ENCODE measurements around the gene TMEM200C. TPM values are rescaled to one million over a fixed set of nuclear protein-coding genes. Genes with fewer than 3 reads are reported as not detected.

Gene TMEM200C
- total RNA-seq, result 0.24 TPM
- long read RNA-seq, result 0 reads

DNA sequence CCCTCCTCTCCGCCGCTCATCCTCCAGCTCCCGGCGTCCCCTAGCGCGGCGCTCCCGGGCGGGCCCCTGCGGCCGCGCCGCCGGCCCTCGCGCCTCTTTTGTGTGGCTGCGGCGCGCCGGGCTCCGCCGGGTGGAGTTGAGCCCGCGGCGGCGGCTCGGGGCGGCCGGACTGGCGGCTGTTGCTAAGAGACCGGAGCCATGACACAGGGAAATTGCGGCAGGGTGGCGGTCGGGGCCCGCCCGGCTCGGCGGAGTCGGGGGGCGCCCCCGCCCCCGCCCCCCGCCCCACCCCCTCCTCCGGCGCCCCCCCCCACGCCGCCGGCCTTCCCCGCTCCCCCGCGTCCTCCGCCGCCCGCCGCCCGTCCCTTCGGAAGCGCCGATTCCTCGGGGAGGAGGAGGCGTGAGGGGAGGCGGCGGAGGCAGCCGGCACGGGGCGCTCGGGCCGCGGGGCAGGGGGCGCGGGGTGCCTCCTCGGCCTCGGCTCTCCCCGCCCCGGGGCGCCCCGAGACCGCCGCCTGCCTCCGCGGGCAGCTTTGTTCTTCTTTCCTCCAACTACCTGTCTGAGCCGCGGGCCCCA lies at the start of gene TMEM200C:
TSS of gene TMEM200C (minus strand) at position 224 of the 577 bp plus-strand sequence. CDS start 3,459 bp downstream, outside the sequence.
- no peak for ATAC-seq (ENCODE audit: poor library complexity)
- DNase-seq, result no peak
- intact Hi-C loops (cut with DNase I), result no loop called here

DNA sequence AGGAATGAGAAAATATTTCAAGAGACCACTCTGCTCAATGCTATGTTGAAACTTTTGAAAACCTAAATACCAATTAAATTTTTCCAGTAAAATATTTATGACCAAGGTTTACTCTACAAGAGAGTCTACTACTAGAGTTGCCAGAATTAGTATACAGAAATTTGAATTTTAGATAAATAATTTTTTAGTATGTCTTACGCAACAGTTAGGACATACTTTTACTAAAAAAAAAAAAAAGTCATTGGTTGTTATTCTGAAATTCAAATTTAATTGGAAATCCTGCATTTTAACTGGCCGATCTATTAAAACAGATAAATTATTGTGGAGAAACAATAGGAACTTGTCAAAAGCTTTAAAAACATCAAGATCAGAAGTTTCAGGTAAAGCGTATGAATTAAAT lies 49.1 kb upstream of the TMEM200C start:
- ATAC-seq (ENCODE audit: poor library complexity) (no peak), DNase-seq (no peak)
- intact Hi-C loops (cut with DNase I), result no loop called here

DNA sequence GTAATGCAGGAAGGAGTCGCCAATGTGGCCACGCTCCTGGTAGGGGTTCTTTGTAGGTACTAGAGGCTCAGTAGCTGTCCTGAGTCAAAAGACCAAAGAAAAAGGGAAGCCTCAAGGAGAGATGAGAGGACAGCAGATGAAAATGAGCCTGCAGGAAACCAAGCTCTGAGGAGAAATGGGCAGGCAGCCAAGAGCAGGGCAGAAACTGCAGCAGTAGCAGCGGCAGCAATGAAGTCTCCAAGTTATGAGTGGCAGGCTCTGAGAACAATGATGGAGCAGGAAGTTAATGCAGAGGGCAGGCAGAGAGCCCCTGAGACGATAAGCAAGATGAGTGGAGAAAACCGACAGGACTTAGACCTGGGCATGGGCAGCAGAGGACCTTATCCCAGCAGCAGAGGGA lies 48.2 kb upstream of the TMEM200C start:
- intact Hi-C loops (cut with DNase I), result no loop called here
- no peak for DNase-seq
- no peak for ATAC-seq (ENCODE audit: poor library complexity)

DNA sequence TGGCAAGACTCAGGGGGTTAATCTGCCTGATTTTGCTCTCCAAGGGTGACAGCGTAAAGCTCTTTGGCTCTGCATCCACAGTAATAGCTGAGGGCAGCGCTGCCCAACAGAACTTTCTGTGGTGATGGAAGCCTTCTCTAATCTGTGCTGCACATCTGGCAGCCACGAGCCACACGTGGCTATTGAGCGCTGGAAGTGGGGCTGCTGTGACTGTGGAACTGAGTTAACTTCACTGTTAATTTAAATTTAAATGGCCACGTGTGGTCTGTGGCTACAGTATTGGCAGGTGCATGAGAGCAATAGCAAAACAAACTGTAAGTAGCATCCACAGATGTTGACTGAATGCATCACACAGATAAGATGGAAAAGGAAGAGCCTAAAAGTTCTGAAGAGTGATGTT lies 47.3 kb upstream of the TMEM200C start:
- ATAC-seq (ENCODE audit: poor library complexity) (no peak), DNase-seq (no peak)
- intact Hi-C loops (cut with DNase I), result no loop called here

DNA sequence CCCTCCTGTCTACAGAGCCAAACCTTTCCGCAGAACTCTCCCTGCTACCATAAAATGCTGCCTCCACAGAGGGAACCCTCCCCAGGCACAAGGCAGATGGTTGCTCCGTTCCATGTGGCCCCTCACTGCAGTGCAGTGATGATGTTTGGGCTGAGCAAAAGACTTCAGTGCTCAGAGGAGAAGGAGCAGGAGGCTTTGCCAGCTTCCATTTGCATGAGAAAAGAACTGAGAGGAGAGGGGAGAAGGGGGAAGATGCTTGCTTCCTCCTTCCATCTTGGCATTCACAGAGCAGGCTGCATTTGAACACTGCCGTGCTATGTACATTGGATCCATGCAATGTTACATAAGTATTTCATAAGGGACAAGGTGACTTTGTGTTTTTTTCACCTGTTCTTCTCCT lies 46.6 kb upstream of the TMEM200C start:
- intact Hi-C loops (cut with DNase I), result no loop called here
- no peak for ATAC-seq (ENCODE audit: poor library complexity)
- DNase-seq, result no peak

DNA sequence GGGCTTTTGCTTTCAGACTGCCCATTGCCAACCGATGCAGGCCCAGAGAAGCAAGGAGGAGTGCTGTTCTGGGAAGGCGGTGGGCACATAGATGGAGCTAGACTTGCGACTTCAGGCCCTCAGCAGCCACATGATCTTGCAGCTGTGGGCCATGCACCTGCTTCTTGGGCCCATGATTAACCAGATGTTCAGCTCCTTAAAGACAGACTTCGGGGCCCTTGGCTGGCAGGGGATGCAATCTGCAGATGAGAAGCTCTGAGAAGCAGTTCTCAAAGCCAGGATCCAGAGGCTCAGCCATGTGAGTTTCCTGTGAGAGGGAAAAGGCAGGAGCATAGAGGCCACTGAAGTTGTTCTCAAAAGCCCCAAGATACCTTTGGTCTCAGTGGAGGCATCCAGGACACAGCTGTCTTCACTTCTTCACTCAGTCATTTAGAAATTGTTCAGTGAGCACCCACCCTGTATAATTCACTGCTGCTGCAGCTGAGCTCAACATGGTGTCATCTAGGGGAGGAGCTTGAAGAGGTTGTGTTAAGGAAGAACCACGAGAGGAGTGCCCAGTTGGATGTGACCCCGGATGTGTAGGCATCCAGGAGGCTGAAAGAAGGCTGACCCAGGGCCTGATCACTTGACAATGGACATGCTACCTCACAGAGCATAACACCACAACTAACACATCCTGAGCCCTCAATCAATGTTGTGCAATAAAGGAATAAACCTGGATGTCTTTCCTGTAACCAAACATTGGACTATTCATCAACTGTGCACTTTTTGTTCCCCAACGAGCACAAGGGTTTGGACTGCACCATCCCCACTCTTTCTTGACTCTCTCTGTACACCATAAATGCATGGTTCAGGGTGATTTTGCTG lies 44.7 kb upstream of the TMEM200C start:
- intact Hi-C loops (cut with DNase I), result no loop called here
- DNase-seq, result no peak
- no peak for ATAC-seq (ENCODE audit: poor library complexity)

DNA sequence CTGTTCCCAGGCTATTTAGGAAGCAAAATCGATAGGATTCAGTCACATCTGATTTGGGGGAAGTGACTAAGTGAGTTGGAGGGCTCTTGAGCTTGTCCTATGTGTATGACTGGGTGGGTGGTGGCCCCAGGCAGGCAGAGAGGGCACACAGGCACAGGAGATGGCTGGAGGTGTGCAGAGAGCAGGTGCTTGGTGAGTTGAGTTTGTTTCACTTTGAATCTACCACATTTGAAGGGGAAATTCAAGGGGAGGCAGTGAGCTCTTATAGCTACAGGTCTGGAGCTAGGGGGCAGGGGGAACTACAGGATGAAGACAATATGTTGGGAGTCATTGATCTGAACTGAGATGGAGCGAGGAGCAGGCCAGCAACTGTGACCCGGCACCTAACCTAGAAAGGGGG lies 42.5 kb upstream of the TMEM200C start:
- DNase-seq (no peak), ATAC-seq (ENCODE audit: poor library complexity) (no peak)
- intact Hi-C loops (cut with DNase I), result no loop called here

DNA sequence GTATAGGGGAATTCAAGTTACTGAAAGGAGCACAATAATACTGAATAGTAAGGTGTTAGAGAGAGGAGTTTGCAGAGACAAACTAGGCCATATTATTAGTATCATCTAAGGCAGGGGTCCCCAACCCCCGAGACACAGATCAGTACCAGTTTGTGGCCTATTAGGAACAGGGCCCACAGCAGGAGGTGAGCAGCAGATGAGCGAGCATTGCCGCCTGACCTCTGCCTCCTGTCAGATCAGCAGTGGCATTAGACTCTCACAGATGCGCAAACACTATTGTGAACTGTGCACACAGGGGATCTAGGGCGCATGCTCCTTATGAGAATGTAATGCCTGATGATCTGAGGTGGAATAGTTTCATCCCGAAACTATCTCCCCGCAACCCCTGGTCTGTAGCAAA lies 41.8 kb upstream of the TMEM200C start:
- intact Hi-C loops (cut with DNase I), result no loop called here
- no peak for DNase-seq
- no peak for ATAC-seq (ENCODE audit: poor library complexity)

DNA sequence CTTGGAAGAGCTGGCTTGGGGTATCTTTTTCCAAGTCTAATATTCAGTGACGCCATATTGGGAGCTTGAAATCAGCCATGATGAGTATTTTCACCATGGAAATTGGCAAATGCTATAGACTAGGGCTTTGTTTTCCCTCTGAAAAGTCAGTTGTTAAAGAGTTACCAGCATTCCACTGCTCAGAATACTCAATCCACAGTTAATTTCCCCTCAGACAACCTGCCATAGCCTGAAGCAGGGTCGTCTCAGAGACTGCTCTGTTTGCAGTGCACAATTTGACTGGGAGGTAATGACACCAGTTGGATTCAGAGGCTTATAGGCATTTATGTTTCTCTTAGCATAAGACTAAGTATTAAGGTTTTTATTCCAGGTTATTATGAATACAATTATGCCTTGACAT lies 35.5 kb upstream of the TMEM200C start:
- DNase-seq, result no peak
- ATAC-seq (ENCODE audit: poor library complexity), result no peak
- intact Hi-C loops (cut with DNase I), result no loop called here

DNA sequence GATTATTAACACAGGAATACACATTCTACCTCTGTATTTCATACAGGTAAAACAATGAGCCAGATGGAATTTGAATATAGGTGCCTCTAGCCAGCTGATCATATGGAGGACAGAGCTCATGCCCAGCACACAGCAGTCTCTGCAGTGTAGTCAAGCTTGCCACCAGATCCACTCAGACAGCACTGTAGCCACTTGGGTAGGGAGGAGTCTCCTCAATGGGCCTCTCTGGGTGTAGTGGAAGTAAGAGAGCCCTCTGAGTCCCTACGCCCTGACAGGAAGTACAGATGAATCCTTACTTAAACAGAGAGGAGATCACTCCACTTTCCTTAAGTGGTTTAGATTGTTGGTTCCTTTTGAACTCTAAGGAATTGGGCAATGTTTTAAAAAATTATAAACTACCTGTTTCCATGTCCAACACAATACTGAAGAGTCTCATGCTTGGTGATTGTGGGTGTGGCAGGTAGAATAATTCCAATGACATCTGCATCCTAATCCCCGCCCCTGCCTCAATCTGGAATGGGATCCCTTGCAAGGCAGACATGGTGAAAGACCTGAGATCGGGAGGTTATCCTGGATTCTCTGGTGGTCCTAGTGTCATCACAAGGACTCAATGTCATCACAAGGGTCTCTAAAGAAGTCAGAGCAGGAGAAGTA lies 23.0 kb upstream of the TMEM200C start:
- intact Hi-C loops (cut with DNase I), result no loop called here
- DNase-seq, result no peak
- no peak for ATAC-seq (ENCODE audit: poor library complexity)

DNA sequence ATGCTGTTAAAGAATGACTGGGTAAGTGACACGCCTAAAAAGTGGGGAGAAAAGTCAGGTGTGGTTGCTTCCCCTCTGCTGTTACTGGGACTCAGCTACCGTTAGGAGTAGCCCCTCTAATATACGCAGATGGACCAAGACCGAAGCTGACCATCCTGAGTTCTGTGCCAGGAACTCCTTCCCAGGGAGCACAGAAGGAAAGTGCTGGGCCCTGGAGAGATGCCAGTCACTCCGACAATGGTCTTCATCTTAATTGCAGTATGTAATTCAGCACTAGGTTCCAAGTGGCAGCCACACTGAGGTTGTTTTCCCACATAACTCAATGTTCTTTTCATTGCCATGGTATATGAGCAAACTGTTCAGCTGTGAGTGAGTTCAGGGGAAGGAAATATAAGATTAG lies 19.6 kb upstream of the TMEM200C start:
- DNase-seq (no peak), ATAC-seq (ENCODE audit: poor library complexity) (no peak)
- intact Hi-C loops (cut with DNase I), result no loop called here

DNA sequence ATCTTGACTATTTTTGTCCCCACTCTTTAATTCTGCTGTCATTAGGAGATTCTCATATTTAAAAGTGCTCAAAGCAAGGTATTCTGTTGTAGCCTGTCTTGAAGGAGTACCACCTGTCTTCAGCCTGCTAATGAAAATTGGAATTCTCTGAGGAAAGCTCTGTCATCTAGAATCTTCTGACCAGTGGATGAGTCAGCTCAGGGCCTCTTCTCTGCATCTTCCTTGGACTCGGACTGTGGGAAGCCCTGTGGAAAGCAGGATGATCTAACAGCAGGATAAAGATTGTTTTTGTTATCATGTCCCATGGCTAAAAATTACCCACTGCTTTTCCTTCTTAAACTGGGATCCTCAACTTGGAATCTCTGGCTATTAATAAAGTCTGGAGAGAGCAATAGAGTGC lies 18.7 kb upstream of the TMEM200C start:
- no peak for ATAC-seq (ENCODE audit: poor library complexity)

DNA sequence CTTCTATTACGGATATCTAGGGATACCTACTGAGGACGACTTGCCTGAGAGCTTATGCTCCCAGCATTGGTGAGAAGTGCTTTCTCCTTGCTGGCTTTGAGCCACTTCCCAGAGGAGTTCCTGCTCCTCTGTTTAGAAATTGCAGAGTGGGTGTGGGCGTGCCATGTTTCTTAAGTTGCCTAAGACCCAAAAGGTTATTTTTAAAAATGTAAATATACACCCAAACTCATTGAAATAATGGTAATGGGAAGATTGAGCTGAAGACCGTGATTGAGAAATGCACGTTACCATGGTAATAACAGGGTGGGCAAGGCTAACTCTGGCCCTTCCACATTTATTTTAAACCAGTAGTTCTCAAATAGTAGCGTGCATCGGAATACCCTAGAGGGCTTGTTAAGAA lies 17.2 kb upstream of the TMEM200C start:
- intact Hi-C loops (cut with DNase I), result no loop called here
- no peak for ATAC-seq (ENCODE audit: poor library complexity)

More for the DNA sequence above, 18.7 kb upstream of the TMEM200C start:
- intact Hi-C loops (cut with DNase I), result no loop called here
- DNase-seq, result no peak

DNA sequence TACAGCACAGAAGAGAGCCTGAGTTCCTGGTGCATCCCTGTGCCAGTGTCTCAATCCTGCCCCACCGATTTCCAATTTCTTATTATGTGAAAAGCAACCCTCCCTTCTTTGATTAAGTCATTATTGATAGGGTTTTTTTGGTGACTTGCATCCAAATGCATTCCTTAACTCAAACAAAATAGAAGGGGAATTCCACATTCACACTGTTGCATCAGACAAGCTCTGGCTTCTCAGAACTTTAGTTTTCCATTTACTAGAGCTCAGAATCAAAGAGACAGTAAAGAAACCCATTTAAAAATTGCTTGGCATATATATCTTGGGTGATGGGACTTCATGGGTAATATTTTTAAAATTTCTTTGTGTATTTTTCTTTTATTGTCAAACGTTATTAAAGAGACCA lies 13.8 kb upstream of the TMEM200C start:
- intact Hi-C loops (cut with DNase I), result no loop called here
- DNase-seq (no peak), ATAC-seq (ENCODE audit: poor library complexity) (no peak)

More for the DNA sequence above, 17.2 kb upstream of the TMEM200C start:
- no peak for DNase-seq

DNA sequence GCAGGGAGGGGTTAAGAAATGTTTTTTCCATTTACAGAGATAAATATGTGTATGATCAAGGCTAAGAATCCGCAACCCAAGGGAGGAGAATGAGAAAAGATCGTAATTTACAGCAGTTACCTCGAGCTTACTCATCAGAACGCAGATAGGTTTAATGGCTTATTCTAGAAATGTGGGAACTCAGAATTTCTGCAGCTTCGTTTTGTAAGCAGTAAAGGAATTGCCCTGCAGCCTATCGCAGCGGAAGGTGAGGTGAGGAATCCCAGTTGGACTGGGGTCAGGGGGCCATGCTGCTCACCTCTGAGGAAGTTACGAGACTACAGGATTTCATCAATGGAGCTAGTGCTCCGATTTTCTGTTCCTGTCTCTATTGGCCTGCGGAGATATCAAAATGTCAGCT lies 8.1 kb upstream of the TMEM200C start:
- no peak for ATAC-seq (ENCODE audit: poor library complexity)
- intact Hi-C loops (cut with DNase I), result no loop called here

DNA sequence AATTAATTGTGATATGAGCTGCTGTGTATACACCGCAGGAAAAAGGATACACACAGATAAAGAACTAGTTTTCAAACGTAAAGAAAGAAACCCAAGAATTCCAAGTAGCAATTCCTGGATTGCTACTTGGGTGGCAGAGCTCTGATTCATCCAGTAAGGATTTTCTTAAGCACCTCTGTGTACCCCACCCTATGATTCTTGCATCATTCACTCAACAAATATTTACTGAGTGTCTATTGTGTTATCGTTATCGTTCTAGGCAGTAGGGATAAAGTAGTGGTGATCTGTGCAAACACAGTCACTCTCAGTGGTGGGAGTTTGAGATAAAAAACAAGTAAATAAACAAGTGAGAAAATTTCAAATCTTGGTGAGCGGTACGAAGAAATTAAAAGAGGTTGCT lies 4.9 kb upstream of the TMEM200C start:
- intact Hi-C loops (cut with DNase I), result no loop called here
- ATAC-seq (ENCODE audit: poor library complexity), result no peak
- DNase-seq, result no peak

More for the DNA sequence above, 8.1 kb upstream of the TMEM200C start:
- no peak for DNase-seq

DNA sequence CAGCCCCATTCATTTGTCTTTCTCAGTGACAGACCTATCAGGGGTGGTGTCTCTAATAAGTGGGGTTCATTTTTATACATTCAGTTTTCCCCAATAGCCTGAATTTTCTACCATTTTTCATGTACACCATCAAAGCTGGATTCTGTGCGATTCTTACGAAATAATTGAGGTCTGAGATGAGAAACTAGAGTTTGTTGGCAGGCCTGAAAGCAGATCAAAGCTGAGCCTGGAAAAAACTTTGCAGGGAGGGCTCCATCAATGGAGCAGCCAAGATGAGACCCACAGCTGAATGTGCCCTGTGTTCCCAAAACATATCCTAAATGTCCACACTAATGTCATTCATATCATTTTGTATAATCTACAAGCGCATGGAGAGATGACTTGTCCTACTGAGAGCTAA lies 4.5 kb upstream of the TMEM200C start:
- no peak for ATAC-seq (ENCODE audit: poor library complexity)
- DNase-seq, result no peak
- intact Hi-C loops (cut with DNase I), result no loop called here

DNA sequence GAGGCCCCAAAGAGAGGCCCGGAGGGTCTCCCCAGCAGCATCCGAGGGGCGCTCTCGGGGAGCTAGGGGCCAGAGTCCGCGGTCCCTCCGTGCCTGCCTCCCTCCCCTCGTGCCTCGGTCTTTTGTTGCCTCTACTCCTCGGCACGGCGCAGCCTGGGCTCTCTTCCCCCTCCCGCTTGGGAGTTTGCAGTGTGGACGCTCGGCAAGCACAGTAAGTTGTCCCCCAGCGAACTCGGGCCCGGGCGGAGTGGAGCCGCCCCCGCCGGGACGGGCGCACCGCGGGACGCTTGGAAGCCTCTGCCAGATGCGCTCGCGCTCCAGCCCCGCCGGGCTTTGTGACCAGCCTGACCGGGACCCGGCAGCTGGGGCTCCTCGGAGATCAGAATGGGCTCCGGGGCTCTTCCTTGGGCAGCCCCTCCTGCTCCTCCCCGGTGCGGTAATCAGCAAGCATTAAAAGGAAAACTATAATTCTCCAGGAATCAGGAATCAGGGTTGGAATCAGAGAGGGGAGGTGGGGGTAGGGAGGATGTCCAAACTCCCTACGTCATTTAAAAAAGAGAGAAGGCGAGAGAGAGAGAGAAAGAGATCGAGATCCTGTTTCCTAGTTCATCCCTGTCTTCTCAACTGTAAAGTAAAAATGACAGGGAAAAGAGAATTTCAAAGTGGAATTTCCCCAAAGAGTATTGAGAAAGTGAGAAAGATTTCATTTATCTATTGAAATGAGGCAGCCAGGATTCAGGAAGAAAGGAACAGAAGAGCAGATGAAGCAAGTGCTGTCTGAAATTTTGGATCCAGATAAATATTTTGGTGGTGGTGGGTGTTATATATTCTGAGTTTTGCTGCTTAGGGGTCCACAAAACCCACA lies 786 bp upstream of the TMEM200C start:
- intact Hi-C loops (cut with DNase I), result no loop called here
- DNase-seq (no peak), ATAC-seq (ENCODE audit: poor library complexity) (peak; percentile 27)

Data from Right ventricle myocardium superior (tissue), 1 donor.